ENCODE results near the gene HSD11B2. TPM values are rescaled to one million over a fixed set of nuclear protein-coding genes. Genes with fewer than 3 reads are reported as not detected.

HSD11B2 gene
- total and polyA plus RNA-seq, 10 of the 15 experiments (the other 5 are each of a cell fraction or from before 2014, with no cell fraction given): 0.09 to 0.34 (median 0.21) TPM; not detected in 2

DNA sequence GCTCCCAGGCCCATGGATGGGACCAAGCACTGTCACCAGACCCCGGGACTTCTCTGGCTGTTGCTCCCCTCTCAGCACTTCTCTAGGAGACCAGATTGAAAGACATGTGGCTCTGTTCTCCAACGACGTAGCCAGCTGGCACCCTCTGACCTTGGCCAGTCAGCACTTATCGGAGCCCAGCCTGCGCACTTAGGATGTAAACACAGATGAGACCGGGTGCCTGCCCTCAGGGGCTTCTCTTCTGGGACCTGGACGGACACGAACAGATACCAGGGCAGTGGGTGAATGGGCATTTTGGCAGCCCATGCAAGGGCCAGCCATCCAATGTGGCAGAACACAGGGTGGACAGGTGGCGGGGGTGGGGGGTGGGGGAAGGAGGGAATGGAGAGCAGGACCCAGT lies 21.3 kb upstream of the HSD11B2 start (continued):
- TF ChIP-seq, protein P1, sequence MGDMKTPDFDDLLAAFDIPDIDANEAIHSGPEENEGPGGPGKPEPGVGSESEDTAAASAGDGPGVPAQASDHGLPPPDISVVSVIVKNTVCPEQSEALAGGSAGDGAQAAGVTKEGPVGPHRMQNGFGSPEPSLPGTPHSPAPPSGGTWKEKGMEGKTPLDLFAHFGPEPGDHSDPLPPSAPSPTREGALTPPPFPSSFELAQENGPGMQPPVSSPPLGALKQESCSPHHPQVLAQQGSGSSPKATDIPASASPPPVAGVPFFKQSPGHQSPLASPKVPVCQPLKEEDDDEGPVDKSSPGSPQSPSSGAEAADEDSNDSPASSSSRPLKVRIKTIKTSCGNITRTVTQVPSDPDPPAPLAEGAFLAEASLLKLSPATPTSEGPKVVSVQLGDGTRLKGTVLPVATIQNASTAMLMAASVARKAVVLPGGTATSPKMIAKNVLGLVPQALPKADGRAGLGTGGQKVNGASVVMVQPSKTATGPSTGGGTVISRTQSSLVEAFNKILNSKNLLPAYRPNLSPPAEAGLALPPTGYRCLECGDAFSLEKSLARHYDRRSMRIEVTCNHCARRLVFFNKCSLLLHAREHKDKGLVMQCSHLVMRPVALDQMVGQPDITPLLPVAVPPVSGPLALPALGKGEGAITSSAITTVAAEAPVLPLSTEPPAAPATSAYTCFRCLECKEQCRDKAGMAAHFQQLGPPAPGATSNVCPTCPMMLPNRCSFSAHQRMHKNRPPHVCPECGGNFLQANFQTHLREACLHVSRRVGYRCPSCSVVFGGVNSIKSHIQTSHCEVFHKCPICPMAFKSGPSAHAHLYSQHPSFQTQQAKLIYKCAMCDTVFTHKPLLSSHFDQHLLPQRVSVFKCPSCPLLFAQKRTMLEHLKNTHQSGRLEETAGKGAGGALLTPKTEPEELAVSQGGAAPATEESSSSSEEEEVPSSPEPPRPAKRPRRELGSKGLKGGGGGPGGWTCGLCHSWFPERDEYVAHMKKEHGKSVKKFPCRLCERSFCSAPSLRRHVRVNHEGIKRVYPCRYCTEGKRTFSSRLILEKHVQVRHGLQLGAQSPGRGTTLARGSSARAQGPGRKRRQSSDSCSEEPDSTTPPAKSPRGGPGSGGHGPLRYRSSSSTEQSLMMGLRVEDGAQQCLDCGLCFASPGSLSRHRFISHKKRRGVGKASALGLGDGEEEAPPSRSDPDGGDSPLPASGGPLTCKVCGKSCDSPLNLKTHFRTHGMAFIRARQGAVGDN (IDR thresholded peaks at IDR 0.05): no peak
- TF ChIP-seq, protein P2, sequence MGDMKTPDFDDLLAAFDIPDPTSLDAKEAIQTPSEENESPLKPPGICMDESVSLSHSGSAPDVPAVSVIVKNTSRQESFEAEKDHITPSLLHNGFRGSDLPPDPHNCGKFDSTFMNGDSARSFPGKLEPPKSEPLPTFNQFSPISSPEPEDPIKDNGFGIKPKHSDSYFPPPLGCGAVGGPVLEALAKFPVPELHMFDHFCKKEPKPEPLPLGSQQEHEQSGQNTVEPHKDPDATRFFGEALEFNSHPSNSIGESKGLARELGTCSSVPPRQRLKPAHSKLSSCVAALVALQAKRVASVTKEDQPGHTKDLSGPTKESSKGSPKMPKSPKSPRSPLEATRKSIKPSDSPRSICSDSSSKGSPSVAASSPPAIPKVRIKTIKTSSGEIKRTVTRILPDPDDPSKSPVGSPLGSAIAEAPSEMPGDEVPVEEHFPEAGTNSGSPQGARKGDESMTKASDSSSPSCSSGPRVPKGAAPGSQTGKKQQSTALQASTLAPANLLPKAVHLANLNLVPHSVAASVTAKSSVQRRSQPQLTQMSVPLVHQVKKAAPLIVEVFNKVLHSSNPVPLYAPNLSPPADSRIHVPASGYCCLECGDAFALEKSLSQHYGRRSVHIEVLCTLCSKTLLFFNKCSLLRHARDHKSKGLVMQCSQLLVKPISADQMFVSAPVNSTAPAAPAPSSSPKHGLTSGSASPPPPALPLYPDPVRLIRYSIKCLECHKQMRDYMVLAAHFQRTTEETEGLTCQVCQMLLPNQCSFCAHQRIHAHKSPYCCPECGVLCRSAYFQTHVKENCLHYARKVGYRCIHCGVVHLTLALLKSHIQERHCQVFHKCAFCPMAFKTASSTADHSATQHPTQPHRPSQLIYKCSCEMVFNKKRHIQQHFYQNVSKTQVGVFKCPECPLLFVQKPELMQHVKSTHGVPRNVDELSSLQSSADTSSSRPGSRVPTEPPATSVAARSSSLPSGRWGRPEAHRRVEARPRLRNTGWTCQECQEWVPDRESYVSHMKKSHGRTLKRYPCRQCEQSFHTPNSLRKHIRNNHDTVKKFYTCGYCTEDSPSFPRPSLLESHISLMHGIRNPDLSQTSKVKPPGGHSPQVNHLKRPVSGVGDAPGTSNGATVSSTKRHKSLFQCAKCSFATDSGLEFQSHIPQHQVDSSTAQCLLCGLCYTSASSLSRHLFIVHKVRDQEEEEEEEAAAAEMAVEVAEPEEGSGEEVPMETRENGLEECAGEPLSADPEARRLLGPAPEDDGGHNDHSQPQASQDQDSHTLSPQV (IDR thresholded peaks at IDR 0.05): no peak
- TF ChIP-seq, protein P3, sequence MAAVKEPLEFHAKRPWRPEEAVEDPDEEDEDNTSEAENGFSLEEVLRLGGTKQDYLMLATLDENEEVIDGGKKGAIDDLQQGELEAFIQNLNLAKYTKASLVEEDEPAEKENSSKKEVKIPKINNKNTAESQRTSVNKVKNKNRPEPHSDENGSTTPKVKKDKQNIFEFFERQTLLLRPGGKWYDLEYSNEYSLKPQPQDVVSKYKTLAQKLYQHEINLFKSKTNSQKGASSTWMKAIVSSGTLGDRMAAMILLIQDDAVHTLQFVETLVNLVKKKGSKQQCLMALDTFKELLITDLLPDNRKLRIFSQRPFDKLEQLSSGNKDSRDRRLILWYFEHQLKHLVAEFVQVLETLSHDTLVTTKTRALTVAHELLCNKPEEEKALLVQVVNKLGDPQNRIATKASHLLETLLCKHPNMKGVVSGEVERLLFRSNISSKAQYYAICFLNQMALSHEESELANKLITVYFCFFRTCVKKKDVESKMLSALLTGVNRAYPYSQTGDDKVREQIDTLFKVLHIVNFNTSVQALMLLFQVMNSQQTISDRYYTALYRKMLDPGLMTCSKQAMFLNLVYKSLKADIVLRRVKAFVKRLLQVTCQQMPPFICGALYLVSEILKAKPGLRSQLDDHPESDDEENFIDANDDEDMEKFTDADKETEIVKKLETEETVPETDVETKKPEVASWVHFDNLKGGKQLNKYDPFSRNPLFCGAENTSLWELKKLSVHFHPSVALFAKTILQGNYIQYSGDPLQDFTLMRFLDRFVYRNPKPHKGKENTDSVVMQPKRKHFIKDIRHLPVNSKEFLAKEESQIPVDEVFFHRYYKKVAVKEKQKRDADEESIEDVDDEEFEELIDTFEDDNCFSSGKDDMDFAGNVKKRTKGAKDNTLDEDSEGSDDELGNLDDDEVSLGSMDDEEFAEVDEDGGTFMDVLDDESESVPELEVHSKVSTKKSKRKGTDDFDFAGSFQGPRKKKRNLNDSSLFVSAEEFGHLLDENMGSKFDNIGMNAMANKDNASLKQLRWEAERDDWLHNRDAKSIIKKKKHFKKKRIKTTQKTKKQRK (IDR thresholded peaks at IDR 0.05; ENCODE audit: low read depth, low read length): no peak
- TF ChIP-seq GATAD2B (conservative IDR thresholded peaks at IDR 0.05; ENCODE audit: low read depth): no peak
- no peak for TF ChIP-seq MLLT1 (IDR thresholded peaks at IDR 0.05)
- no peak for TF ChIP-seq FOXK2 (IDR thresholded peaks at IDR 0.05)
